Mesendoderm (in vitro differentiated cells): Measurements from ENCODE around the gene RMDN2.
"Not testable (repeated sequence)": the region's sequence is repeated elsewhere in the genome, so short reads cannot be mapped to it uniquely, and the experiment has no call there.

ENCODE experiments used
- DNase-seq: peaks from one replicate; pipeline ENCODE4 v3.0.0; 2013
- H2AK5ac ChIP-seq: 2 replicates; pipeline ENCODE4 v1.6.1; 2013; ENCODE audit warnings: low read length, inconsistent platforms
- H2BK120ac ChIP-seq: 2 replicates; pipeline ENCODE4 v1.6.1; 2013; ENCODE audit warnings: low read depth, mild to moderate bottlenecking, low read length, moderate library complexity, mixed read lengths
- H2BK15ac ChIP-seq: replicated peaks from 2 replicates; pipeline ENCODE4 v1.6.1; 2013; ENCODE audit warnings: low read depth, mild to moderate bottlenecking, moderate library complexity
- H2BK5ac ChIP-seq: 2 replicates; pipeline ENCODE4 v1.6.1; 2013; ENCODE audit warnings: low read length, inconsistent platforms
- H3K18ac ChIP-seq: 2 replicates; pipeline ENCODE4 v1.6.1; 2013; ENCODE audit warnings: mild to moderate bottlenecking, low read length, mixed read lengths
- H3K23ac ChIP-seq: one replicate; pipeline ENCODE4 v1.6.1; 2013; ENCODE audit warnings: low read length
- H3K27ac ChIP-seq: 2 replicates; pipeline ENCODE4 v1.5.1; 2013; ENCODE audit warnings: low read depth, mild to moderate bottlenecking, inconsistent platforms, low read length, moderate library complexity
- H3K27me3 ChIP-seq: 2 replicates; pipeline ENCODE4 v1.6.1; 2013; ENCODE audit warnings: low read length, control low read depth, mild to moderate bottlenecking, inconsistent platforms; ENCODE audit not compliant: insufficient read depth, poor library complexity
- H3K36me3 ChIP-seq: 2 replicates; pipeline ENCODE4 v1.6.1; 2013; ENCODE audit warnings: low read length, inconsistent platforms; ENCODE audit not compliant: control insufficient read depth, insufficient read depth
- H3K4ac ChIP-seq: one replicate; pipeline ENCODE4 v1.6.1; 2013; ENCODE audit warnings: low read depth, mild to moderate bottlenecking, low read length, moderate library complexity
- H3K4me1 ChIP-seq: 2 replicates; pipeline ENCODE4 v1.6.1; 2013; ENCODE audit warnings: low read depth, low read length, inconsistent platforms; ENCODE audit not compliant: control insufficient read depth
- H3K4me2 ChIP-seq: 2 replicates; pipeline ENCODE4 v1.6.1; 2013; ENCODE audit warnings: low read length
- H3K4me3 ChIP-seq: 2 replicates; pipeline ENCODE4 v1.5.1; 2013; ENCODE audit warnings: mild to moderate bottlenecking, low read length
- H3K56ac ChIP-seq: one replicate; pipeline ENCODE4 v1.6.1; 2013; ENCODE audit warnings: low read length
- H3K79me1 ChIP-seq: 2 replicates; pipeline ENCODE4 v1.6.1; 2013; ENCODE audit warnings: low read length, inconsistent platforms
- H3K79me2 ChIP-seq: 2 replicates; pipeline ENCODE4 v1.6.1; 2013; ENCODE audit warnings: mild to moderate bottlenecking, low read length; ENCODE audit not compliant: control insufficient read depth, insufficient read depth
- H3K9ac ChIP-seq: 2 replicates; pipeline ENCODE4 v1.6.1; 2013; ENCODE audit warnings: low read length, inconsistent platforms
- H4K5ac ChIP-seq: one replicate; pipeline ENCODE4 v1.6.1; 2013; ENCODE audit warnings: low read length
- H4K8ac ChIP-seq: one replicate; pipeline ENCODE4 v1.6.1; 2013; ENCODE audit warnings: low read depth, mild to moderate bottlenecking, control low read depth, low read length, moderate library complexity
- WGBS: extraction: QIAGEN DNeasy Blood & Tissue Kit; methylation state at CpG from one replicate; pipeline ENCODE4 v1.1.7; 2013; ENCODE audit warnings: low lambda C conversion rate, missing lambda C conversion rate; ENCODE audit not compliant: insufficient coverage; ENCODE audit errors: extremely low coverage; 5-methylcytosine and 5-hydroxymethylcytosine counted together

The RMDN2 gene

GRCh38 chr2:38017836-38018235 is 92.7 kb downstream of the RMDN2 start:
- Histone ChIP-seq H3K4me1 (peaks cover 3% of the 10 kb centered on the region), H3K27me3 (no peaks in the 10 kb centered on the region), H3K18ac (no peak overlapping the region), H3K56ac (no peak overlapping the region), H3K36me3 (no peaks in the 10 kb centered on the region), H4K8ac (no peak overlapping the region), H3K9ac (no peak overlapping the region), H3K4ac (no peak overlapping the region), H2BK5ac (no peak overlapping the region), H3K4me2 (no peak overlapping the region), H3K27ac (no peak overlapping the region), H4K5ac (no peak overlapping the region), H3K79me1 (no peaks in the 10 kb centered on the region), H3K4me3 (no peak overlapping the region), H3K23ac (no peak overlapping the region), H2BK15ac (no peak overlapping the region), H3K79me2 (no peaks in the 10 kb centered on the region), H2AK5ac (no peak overlapping the region), H2BK120ac (no peak overlapping the region)
- peak; percentile 92 for DNase-seq
- no CpG with 5 or more reads among the region's 7 CpGs for WGBS

GRCh38 chr2:38020359-38021069 is 95.4 kb downstream of the RMDN2 start:
- not testable (repeated sequence) for H2BK5ac ChIP-seq, H3K56ac ChIP-seq, H3K4me3 ChIP-seq, H3K4me2 ChIP-seq, H3K4ac ChIP-seq, H3K27me3 ChIP-seq, H2BK15ac ChIP-seq, H3K36me3 ChIP-seq, H3K23ac ChIP-seq, H3K27ac ChIP-seq, H2AK5ac ChIP-seq, H4K8ac ChIP-seq, DNase-seq, H3K79me1 ChIP-seq, H3K79me2 ChIP-seq, H3K4me1 ChIP-seq, H2BK120ac ChIP-seq, H4K5ac ChIP-seq, H3K18ac ChIP-seq, H3K9ac ChIP-seq
- no CpG with 5 or more reads among the region's 33 CpGs for WGBS

- Histone ChIP-seq H3K27ac (no peak overlapping the region), H3K79me2 (no peaks in the 10 kb centered on the region), H3K36me3 (no peaks in the 10 kb centered on the region), H3K4me2 (no peak overlapping the region), H4K5ac (no peak overlapping the region), H2BK15ac (no peak overlapping the region), H3K4ac (no peak overlapping the region), H3K27me3 (no peaks in the 10 kb centered on the region), H3K56ac (no peak overlapping the region), H2BK120ac (no peak overlapping the region), H3K23ac (no peak overlapping the region), H3K9ac (no peak overlapping the region), H3K18ac (no peak overlapping the region), H3K4me3 (no peak overlapping the region), H4K8ac (no peak overlapping the region), H2BK5ac (no peak overlapping the region), H3K4me1 (peaks cover 3% of the 10 kb centered on the region), H3K79me1 (no peaks in the 10 kb centered on the region), H2AK5ac (no peak overlapping the region)
- DNase-seq: no peak
- WGBS: no CpG with 5 or more reads among the region's 9 CpGs
Observed at GRCh38 chr2:38021589-38021988, 96.5 kb downstream of the RMDN2 start.

GRCh38 chr2:38026846-38027245 is 101.8 kb downstream of the RMDN2 start:
- Histone ChIP-seq H3K36me3 (no peaks in the 10 kb centered on the region), H3K27ac (no peak overlapping the region), H3K18ac (no peak overlapping the region), H3K4me1 (no peaks in the 10 kb centered on the region), H2BK15ac (no peak overlapping the region), H2AK5ac (no peak overlapping the region), H4K8ac (no peak overlapping the region), H2BK5ac (no peak overlapping the region), H3K9ac (no peak overlapping the region), H3K79me1 (no peaks in the 10 kb centered on the region), H3K56ac (no peak overlapping the region), H3K4me3 (no peak overlapping the region), H2BK120ac (no peak overlapping the region), H4K5ac (no peak overlapping the region), H3K23ac (no peak overlapping the region), H3K4ac (no peak overlapping the region), H3K4me2 (no peak overlapping the region), H3K79me2 (no peaks in the 10 kb centered on the region), H3K27me3 (no peaks in the 10 kb centered on the region)
- WGBS: no CpG with 5 or more reads among the region's 2 CpGs
- no peak for DNase-seq

- H2AK5ac ChIP-seq: no peak overlapping the region
- no peaks in the 10 kb centered on the region for H3K27me3 ChIP-seq
- H4K5ac ChIP-seq: no peak overlapping the region
- H3K9ac ChIP-seq: no peak overlapping the region
- no peaks in the 10 kb centered on the region for H3K79me2 ChIP-seq
- H3K4ac ChIP-seq: no peak overlapping the region
- WGBS: no CpG with 5 or more reads among the region's 4 CpGs
- no peak overlapping the region for H3K18ac ChIP-seq
- H3K4me1 ChIP-seq: no peaks in the 10 kb centered on the region
- H3K56ac ChIP-seq: no peak overlapping the region
- no peak overlapping the region for H3K23ac ChIP-seq
- H4K8ac ChIP-seq: no peak overlapping the region
- no peaks in the 10 kb centered on the region for H3K79me1 ChIP-seq
- H3K36me3 ChIP-seq: no peaks in the 10 kb centered on the region
- H3K27ac ChIP-seq: no peak overlapping the region
- H2BK15ac ChIP-seq: no peak overlapping the region
- DNase-seq: no peak
- H2BK120ac ChIP-seq: no peak overlapping the region
- H3K4me2 ChIP-seq: no peak overlapping the region
- no peak overlapping the region for H2BK5ac ChIP-seq
- H3K4me3 ChIP-seq: no peak overlapping the region
Observed at GRCh38 chr2:38028829-38029228, 103.7 kb downstream of the RMDN2 start.

- no peaks in the 10 kb centered on the region for H3K36me3 ChIP-seq
- H2BK120ac ChIP-seq: no peak overlapping the region
- H3K79me2 ChIP-seq: no peaks in the 10 kb centered on the region
- no peak overlapping the region for H3K18ac ChIP-seq
- H3K4me2 ChIP-seq: no peak overlapping the region
- H3K4ac ChIP-seq: no peak overlapping the region
- H3K4me3 ChIP-seq: no peak overlapping the region
- H3K79me1 ChIP-seq: no peaks in the 10 kb centered on the region
- H3K9ac ChIP-seq: no peak overlapping the region
- H2BK5ac ChIP-seq: no peak overlapping the region
- no peak overlapping the region for H3K23ac ChIP-seq
- no CpG with 5 or more reads among the region's 5 CpGs for WGBS
- H3K4me1 ChIP-seq: no peaks in the 10 kb centered on the region
- no peak overlapping the region for H2AK5ac ChIP-seq
- DNase-seq: no peak
- no peak overlapping the region for H3K27ac ChIP-seq
- no peak overlapping the region for H4K8ac ChIP-seq
- no peak overlapping the region for H2BK15ac ChIP-seq
- H4K5ac ChIP-seq: no peak overlapping the region
- no peak overlapping the region for H3K56ac ChIP-seq
- H3K27me3 ChIP-seq: no peaks in the 10 kb centered on the region
Observed at GRCh38 chr2:38029512-38029911, 104.4 kb downstream of the RMDN2 start.
